Left renal pelvis (tissue), 4 donors: ENCODE data around the gene CRNKL1. TPM values are rescaled to one million over a fixed set of nuclear protein-coding genes. Genes with fewer than 3 reads are reported as not detected.
"Not testable (repeated sequence)": the region's sequence is repeated elsewhere in the genome, so short reads cannot be mapped to it uniquely, and the experiment has no call there.

Experiments
- DNase-seq, 4 donors: peaks; one replicate each; pipeline ENCODE4 v3.0.0-alpha.2; 2013; ENCODE audit warnings: low read depth in 4 of 4, low spot score in 3 of 4
- polyA plus RNA-seq, 4 donors: library from polyadenylated mRNA; unstranded; fragments of 120-200 nt; gene quantifications; one replicate each; pipeline ENCODE4 v1.2.1, GENCODE V29; 2013; ENCODE audit not compliant: insufficient read length in 4 of 4

The CRNKL1 gene
- polyA plus RNA-seq, 4 donors, result 35.3 to 50.6 (median 43.1) TPM

GRCh38 chr20:20010639-20011500, 41.4 kb downstream of the CRNKL1 start:
- peak in 1 of 4 donors; percentile 71 for DNase-seq

- DNase-seq, result no peak
These were observed 42.4 kb downstream of the CRNKL1 start for GRCh38 chr20:20009784-20010253.

- no peak for DNase-seq
These were observed 46.9 kb downstream of the CRNKL1 start for GRCh38 chr20:20005342-20005741.

- DNase-seq, result not testable (repeated sequence)
These were observed 48.3 kb downstream of the CRNKL1 start for GRCh38 chr20:20003955-20004322.

- no peak for DNase-seq
These were observed 49.0 kb downstream of the CRNKL1 start for GRCh38 chr20:20003031-20003954.

- DNase-seq, result no peak
These were observed 49.9 kb downstream of the CRNKL1 start for GRCh38 chr20:20002101-20002998.

- no peak for DNase-seq
These were observed 51.9 kb downstream of the CRNKL1 start for GRCh38 chr20:20000211-20000968.

- no peak for DNase-seq
These were observed 53.1 kb downstream of the CRNKL1 start for GRCh38 chr20:19998990-19999705.

GRCh38 chr20:19996917-19997316, 55.3 kb downstream of the CRNKL1 start:
- no peak for DNase-seq

- no peak for DNase-seq
These were observed 56.0 kb downstream of the CRNKL1 start for GRCh38 chr20:19996222-19996621.

- no peak for DNase-seq
These were observed 56.9 kb downstream of the CRNKL1 start for GRCh38 chr20:19995220-19995863.

- DNase-seq, result no peak
These were observed 58.2 kb downstream of the CRNKL1 start for GRCh38 chr20:19993958-19994669.

- DNase-seq, result no peak
These were observed 59.0 kb downstream of the CRNKL1 start for GRCh38 chr20:19992996-19993908.

GRCh38 chr20:19991854-19992253, 60.4 kb downstream of the CRNKL1 start:
- no peak for DNase-seq

- DNase-seq, result no peak
These were observed 61.0 kb downstream of the CRNKL1 start for GRCh38 chr20:19991308-19991707.

- no peak for DNase-seq
These were observed 61.4 kb downstream of the CRNKL1 start for GRCh38 chr20:19990850-19991249.

- no peak for DNase-seq
These were observed 65.2 kb downstream of the CRNKL1 start for GRCh38 chr20:19987046-19987445.
